B cell (primary cell): ENCODE results near the gene ATP9A. TPM values are rescaled to one million over a fixed set of nuclear protein-coding genes. Genes with fewer than 3 reads are reported as not detected.
"Not testable (repeated sequence)": the region's sequence is repeated elsewhere in the genome, so short reads cannot be mapped to it uniquely, and the experiment has no call there.

Experiments
- ATAC-seq: fragments of 200-7000 bp; cut with Tn5 transposase; one replicate; pipeline ENCODE4 v1.10.0; 2021; ENCODE audit warnings: low read depth, mild to moderate bottlenecking, moderate number of reproducible peaks, moderate library complexity
- CTCF ChIA-PET: fragments of 350-600 bp; sonication (Branson Sonifier 250); formaldehyde crosslinking; loops from one replicate; lab custom pipeline; 2021; ENCODE audit warnings: antibody characterized with exemption, inconsistent platforms; lab: Charles Lee
- POLR2A ChIA-PET: fragments of 350-600 bp; sonication (Branson Sonifier 250); formaldehyde crosslinking; loops from one replicate; lab custom pipeline; 2021; ENCODE audit warnings: antibody characterized with exemption; lab: Charles Lee
- DNase-seq: peaks from one replicate; pipeline ENCODE4 v3.0.0; 2013
- H2AFZ ChIP-seq: 2 replicates; pipeline ENCODE4 v1.6.1; 2012; ENCODE audit warnings: mild to moderate bottlenecking, low read depth, low read length; ENCODE audit not compliant: insufficient read depth, poor library complexity, severe bottlenecking
- H3K27ac ChIP-seq, 2 donors: 1 replicate in 1 of 2; 2 replicates in 1 of 2; pipeline ENCODE4 v1.5.1; 2012 to 2013; ENCODE audit warnings: low read length in 2 of 2, mild to moderate bottlenecking in 2 of 2, moderate library complexity in 1 of 2
- H3K27me3 ChIP-seq, 4 experiments: fragments of 200-600 bp in 1 of 4; sonication (generic) in 1 of 4; replicated peaks in 1 of 4; 1 replicate in 2 of 4; 2 replicates in 2 of 4; pipeline versions ENCODE4 v1.6.1 to v1.7.0; 2013 to 2016; ENCODE audit warnings: low read length in 3 of 4, mild to moderate bottlenecking in 2 of 4, mixed read lengths in 1 of 4, moderate library complexity in 1 of 4; ENCODE audit not compliant: insufficient read depth in 4 of 4, control insufficient read depth in 3 of 4; ENCODE audit errors: control extremely low read depth in 1 of 4
- H3K36me3 ChIP-seq, 2 experiments: replicated peaks in 1 of 2; 1 replicate in 1 of 2; 2 replicates in 1 of 2; pipeline versions ENCODE4 v1.6.1 to v1.7.1; 2013; ENCODE audit warnings: low read length in 1 of 2; ENCODE audit not compliant: insufficient read depth in 2 of 2, control insufficient read depth in 1 of 2; ENCODE audit errors: control extremely low read depth in 1 of 2, extremely low read depth in 1 of 2
- H3K4me1 ChIP-seq, 2 donors: fragments of 200-600 bp in 1 of 2; sonication (generic) in 1 of 2; 1 replicate in 1 of 2; 2 replicates in 1 of 2; pipeline versions ENCODE4 v1.5.1 to v1.6.1; 2013 to 2017; ENCODE audit warnings: low read length in 2 of 2; ENCODE audit not compliant: control insufficient read depth in 2 of 2, insufficient read depth in 2 of 2
- H3K4me2 ChIP-seq: replicated peaks from 2 replicates; pipeline ENCODE3; 2012; ENCODE audit warnings: mild to moderate bottlenecking, low read depth, low read length; ENCODE audit not compliant: poor library complexity, severe bottlenecking
- H3K4me3 ChIP-seq, 5 experiments: fragments of 200-600 bp in 1 of 5; sonication (generic) in 1 of 5; 1 replicate in 3 of 5; 2 replicates in 2 of 5; pipeline versions ENCODE4 v1.5.1 to v1.7.0; 2011 to 2016; ENCODE audit warnings: low read length in 4 of 5, mild to moderate bottlenecking in 4 of 5, low read depth in 2 of 5, control low read depth in 1 of 5, moderate library complexity in 1 of 5; ENCODE audit not compliant: insufficient read depth in 1 of 5; ENCODE audit errors: control extremely low read depth in 1 of 5, extremely low read depth in 1 of 5
- H3K79me2 ChIP-seq: fragments of 200-600 bp; sonication (generic); one replicate; pipeline ENCODE4 v1.6.0; 2016; ENCODE audit warnings: low read length; ENCODE audit not compliant: control insufficient read depth, insufficient read depth
- H3K9ac ChIP-seq: fragments of 200-600 bp; sonication (generic); 2 replicates; pipeline ENCODE4 v1.6.1; 2017; ENCODE audit warnings: mild to moderate bottlenecking, low read length, moderate library complexity
- H3K9me3 ChIP-seq, 3 donors: one replicate each; pipeline versions ENCODE4 v1.6.1 to v1.7.1; 2013; ENCODE audit warnings: low read length in 2 of 3; ENCODE audit not compliant: control insufficient read depth in 2 of 3, insufficient read depth in 1 of 3; ENCODE audit errors: control extremely low read depth in 1 of 3
- H4K20me1 ChIP-seq: 2 replicates; pipeline ENCODE4 v1.6.0; 2012; ENCODE audit warnings: mild to moderate bottlenecking, low read length; ENCODE audit not compliant: insufficient read depth, control insufficient read depth, poor library complexity, severe bottlenecking
- H3K27ac Mint-ChIP-seq: one replicate; pipeline ENCODE4 v1.8.0; 2021; ENCODE audit warnings: mixed read lengths
- H3K27me3 Mint-ChIP-seq: one replicate; pipeline ENCODE4 v1.8.0; 2021; ENCODE audit warnings: mixed read lengths
- H3K4me1 Mint-ChIP-seq: one replicate; pipeline ENCODE4 v1.8.0; 2021; ENCODE audit warnings: mixed read lengths
- H3K4me3 Mint-ChIP-seq: one replicate; pipeline ENCODE4 v1.8.0; 2021; ENCODE audit warnings: mixed read lengths
- H3K9me3 Mint-ChIP-seq: one replicate; pipeline ENCODE4 v1.8.0; 2022; ENCODE audit warnings: mixed read lengths; ENCODE audit not compliant: insufficient read depth
- EZH2 ChIP-seq: IDR thresholded peaks from 2 replicates; pipeline ENCODE4 v1.6.1; 2012; ENCODE audit warnings: borderline replicate concordance, low read depth, mild to moderate bottlenecking, moderate library complexity, low read length; ENCODE audit not compliant: insufficient read depth, poor library complexity, severe bottlenecking
- WGBS: methylation state at CpG from one replicate; pipeline ENCODE4 v1.1.5; 2013; ENCODE audit warnings: missing lambda C conversion rate; ENCODE audit not compliant: insufficient coverage; 5-methylcytosine and 5-hydroxymethylcytosine counted together
- intact Hi-C: fragments of 100-400 bp; cut with micrococcal nuclease; formaldehyde crosslinking; loops from one replicate; pipeline ENCODE4 v1.10.0; 2022
- polyA plus RNA-seq: library from polyadenylated mRNA; depleted of rRNA; stranded (reverse); fragments of >200 nt; gene quantifications from 2 replicates; pipeline ENCODE4 v1.2.3, GENCODE V29; 2012
- total RNA-seq, 2 donors: library from RNA; stranded (reverse); fragments of 120-200 nt in 1 of 2; gene quantifications; 1 replicate in 1 of 2; 2 replicates in 1 of 2; pipeline versions ENCODE4 v1.2.3 to v1.2.4, GENCODE V29; 2013 to 2022
- TF ChIP-seq, protein P1 (sequence below): fragments of 200-600 bp; IDR thresholded peaks from one replicate; pipeline ENCODE4 v1.8.0; 2022; ENCODE audit warnings: antibody characterized with exemption, mild to moderate bottlenecking

Gene ATP9A
- total and polyA plus RNA-seq, 2 donors (not counting 1 experiment from before 2014, with no cell fraction given): 0.13 to 0.22 TPM

DNA sequence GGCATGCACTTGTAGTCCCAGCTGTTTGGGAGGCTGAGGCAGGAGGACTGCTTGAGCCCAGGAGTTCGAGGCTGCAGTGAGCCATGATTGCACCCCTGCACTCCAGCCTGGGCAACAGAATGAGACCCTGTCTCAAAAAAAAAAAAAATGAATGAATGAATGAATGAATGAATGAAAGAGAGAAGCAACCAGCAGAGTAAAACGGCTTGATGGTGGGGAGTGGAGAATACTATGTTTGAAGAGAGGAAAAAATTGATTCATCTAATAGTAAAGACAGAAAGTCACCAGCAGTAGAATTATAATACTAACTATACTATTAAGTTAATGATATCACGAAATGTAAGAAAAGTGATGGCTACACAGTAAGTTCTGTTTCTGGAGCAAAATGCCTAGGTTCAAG, 80.6 kb downstream of the ATP9A start:
- Histone ChIP-seq H2AFZ (no peak overlapping the region), H3K27me3 (no peaks in the 10 kb centered on the region), H3K27ac (no peak overlapping the region), H3K4me3 (no peak overlapping the region), H3K9me3 (no peaks in the 10 kb centered on the region), H3K4me1 (no peaks in the 10 kb centered on the region), H3K4me2 (no peak overlapping the region), H3K79me2 (no peaks in the 10 kb centered on the region), H3K36me3 (no peaks in the 10 kb centered on the region), H4K20me1 (no peaks in the 10 kb centered on the region), H3K9ac (no peak overlapping the region)
- no peaks in the 10 kb centered on the region for H3K9me3 Mint-ChIP-seq
- no peak overlapping the region for H3K27ac Mint-ChIP-seq
- CTCF ChIA-PET: no interaction called here
- H3K4me1 Mint-ChIP-seq: peaks cover 4% of the 10 kb centered on the region
- H3K27me3 Mint-ChIP-seq: peaks cover 10% of the 10 kb centered on the region
- TF ChIP-seq EZH2: no peak
- TF ChIP-seq, protein P1, sequence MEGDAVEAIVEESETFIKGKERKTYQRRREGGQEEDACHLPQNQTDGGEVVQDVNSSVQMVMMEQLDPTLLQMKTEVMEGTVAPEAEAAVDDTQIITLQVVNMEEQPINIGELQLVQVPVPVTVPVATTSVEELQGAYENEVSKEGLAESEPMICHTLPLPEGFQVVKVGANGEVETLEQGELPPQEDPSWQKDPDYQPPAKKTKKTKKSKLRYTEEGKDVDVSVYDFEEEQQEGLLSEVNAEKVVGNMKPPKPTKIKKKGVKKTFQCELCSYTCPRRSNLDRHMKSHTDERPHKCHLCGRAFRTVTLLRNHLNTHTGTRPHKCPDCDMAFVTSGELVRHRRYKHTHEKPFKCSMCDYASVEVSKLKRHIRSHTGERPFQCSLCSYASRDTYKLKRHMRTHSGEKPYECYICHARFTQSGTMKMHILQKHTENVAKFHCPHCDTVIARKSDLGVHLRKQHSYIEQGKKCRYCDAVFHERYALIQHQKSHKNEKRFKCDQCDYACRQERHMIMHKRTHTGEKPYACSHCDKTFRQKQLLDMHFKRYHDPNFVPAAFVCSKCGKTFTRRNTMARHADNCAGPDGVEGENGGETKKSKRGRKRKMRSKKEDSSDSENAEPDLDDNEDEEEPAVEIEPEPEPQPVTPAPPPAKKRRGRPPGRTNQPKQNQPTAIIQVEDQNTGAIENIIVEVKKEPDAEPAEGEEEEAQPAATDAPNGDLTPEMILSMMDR: no peak
- DNase-seq (no peak), ATAC-seq (no peak)
- no peak overlapping the region for H3K4me3 Mint-ChIP-seq
- intact Hi-C loops: no loop called here
- WGBS: 78% methylated on average over 1 of the region's 3 CpGs
- POLR2A ChIA-PET: interaction anchor here (0.6 kb wide), 1 partner anchor 68 kb away, joined by 5 read pairs; no protein-coding TSS in a partner anchor

GRCh38 chr20:51687108-51687507, 81.1 kb downstream of the ATP9A start:
- Histone ChIP-seq H3K27me3 (no peaks in the 10 kb centered on the region), H3K27ac (no peak overlapping the region), H4K20me1 (no peaks in the 10 kb centered on the region), H3K9me3 (no peaks in the 10 kb centered on the region), H3K36me3 (no peaks in the 10 kb centered on the region), H2AFZ (no peak overlapping the region), H3K4me2 (no peak overlapping the region), H3K79me2 (no peaks in the 10 kb centered on the region), H3K9ac (no peak overlapping the region), H3K4me1 (no peaks in the 10 kb centered on the region), H3K4me3 (no peak overlapping the region)
- CTCF ChIA-PET: no interaction called here
- Mint-ChIP-seq H3K27me3 (peaks cover 7% of the 10 kb centered on the region), H3K27ac (no peak overlapping the region), H3K4me3 (no peak overlapping the region), H3K9me3 (no peaks in the 10 kb centered on the region), H3K4me1 (peaks cover 4% of the 10 kb centered on the region)
- WGBS: 25% methylated on average over 6 of the region's 8 CpGs
- ATAC-seq (no peak), DNase-seq (no peak)
- POLR2A ChIA-PET: no interaction called here
- intact Hi-C loops: no loop called here
- TF ChIP-seq, protein P1: no peak
- TF ChIP-seq EZH2: no peak

- ATAC-seq, H2AFZ ChIP-seq, DNase-seq, H3K4me3 ChIP-seq, H3K27me3 Mint-ChIP-seq, H3K4me3 Mint-ChIP-seq, H3K9me3 ChIP-seq, H3K4me2 ChIP-seq, intact Hi-C loops, H3K9me3 Mint-ChIP-seq, H3K9ac ChIP-seq, H4K20me1 ChIP-seq, H3K27me3 ChIP-seq, POLR2A ChIA-PET, H3K27ac ChIP-seq, H3K27ac Mint-ChIP-seq, H3K36me3 ChIP-seq, H3K79me2 ChIP-seq, CTCF ChIA-PET, H3K4me1 ChIP-seq, H3K4me1 Mint-ChIP-seq: not testable (repeated sequence)
- no CpG with 5 or more reads among the region's 2 CpGs for WGBS
Measured at GRCh38 chr20:51685494-51685893, 82.7 kb downstream of the ATP9A start.
